ENCODE results near the gene SHOX.
"Not testable (repeated sequence)": the region's sequence is repeated elsewhere in the genome, so short reads cannot be mapped to it uniquely, and the experiment has no call there.

The SHOX gene

GRCh38 chrX:637660-638481, 7.3 kb downstream of the SHOX start:
- no peak for DNase-seq (ENCODE audit: low read depth)

DNA sequence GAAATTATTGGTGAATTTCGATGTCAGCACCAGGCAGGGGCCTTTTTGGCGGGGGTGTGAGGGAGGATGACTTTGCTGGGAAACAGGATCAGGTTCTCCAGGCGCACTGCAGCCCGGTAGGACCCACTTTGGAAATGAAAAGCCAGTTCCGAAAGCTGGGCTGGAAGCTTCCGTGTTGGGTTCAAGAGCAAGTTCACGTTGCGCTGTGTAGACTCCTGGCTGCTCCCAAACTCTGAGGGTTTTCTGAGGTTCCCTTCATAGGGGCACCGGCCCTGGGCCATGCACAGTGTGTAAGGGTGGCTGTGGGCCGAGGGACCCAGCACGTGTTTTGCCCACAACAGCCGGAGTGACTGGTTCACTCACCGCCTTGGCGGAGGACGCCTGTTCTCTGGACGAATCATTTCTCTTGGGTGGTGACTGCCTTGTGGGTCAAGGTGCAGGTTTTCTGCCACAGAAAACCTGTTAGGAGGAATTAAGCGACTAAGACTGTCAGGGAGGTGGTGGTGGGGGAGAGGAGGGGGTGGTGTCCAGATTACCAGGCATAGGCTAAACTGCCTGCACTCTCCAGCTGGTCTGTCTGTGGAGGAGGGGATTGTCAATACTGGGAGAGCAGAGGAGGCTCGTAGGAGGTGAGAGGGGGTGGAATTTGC, 8.0 kb downstream of the SHOX start:
- DNase-seq (ENCODE audit: low read depth) = no peak

DNA sequence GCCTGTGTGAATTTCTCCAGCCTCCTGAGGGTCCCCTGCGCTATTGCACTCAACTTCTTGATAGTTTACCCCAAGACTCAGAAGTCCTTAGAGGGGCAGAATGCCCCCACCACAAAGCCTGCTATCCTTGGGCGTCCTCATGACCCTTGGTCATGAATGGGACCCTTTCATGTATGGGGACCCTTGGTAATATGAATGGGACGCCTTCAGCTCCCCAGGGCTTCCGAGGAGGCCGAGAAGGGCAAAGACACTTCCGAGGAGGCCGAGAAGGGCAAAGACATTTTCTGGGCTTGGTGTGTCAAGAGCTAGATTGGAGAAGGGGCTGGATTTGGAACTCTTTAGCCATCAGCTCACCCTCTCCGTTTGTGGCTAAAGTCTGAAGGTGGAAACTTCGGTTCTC, 8.6 kb downstream of the SHOX start:
- DNase-seq (ENCODE audit: low read depth) = no peak

DNA sequence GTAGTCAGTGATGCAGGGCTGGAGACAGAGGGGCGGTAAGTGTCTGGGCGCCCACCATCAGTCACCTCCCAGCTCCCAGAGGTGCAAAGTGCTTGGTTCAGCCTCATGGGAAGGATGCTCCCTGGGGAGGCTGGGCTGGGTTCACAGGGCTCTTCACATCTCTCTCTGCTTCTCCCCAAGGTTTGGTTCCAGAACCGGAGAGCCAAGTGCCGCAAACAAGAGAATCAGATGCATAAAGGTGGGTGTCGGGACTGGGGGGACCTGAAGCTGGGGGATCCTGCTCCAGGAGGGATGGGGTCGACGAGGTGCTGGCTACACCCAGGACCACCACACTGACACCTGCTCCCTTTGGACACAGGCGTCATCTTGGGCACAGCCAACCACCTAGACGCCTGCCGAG, 10.1 kb downstream of the SHOX start:
- DNase-seq (ENCODE audit: low read depth) = no peak

DNA sequence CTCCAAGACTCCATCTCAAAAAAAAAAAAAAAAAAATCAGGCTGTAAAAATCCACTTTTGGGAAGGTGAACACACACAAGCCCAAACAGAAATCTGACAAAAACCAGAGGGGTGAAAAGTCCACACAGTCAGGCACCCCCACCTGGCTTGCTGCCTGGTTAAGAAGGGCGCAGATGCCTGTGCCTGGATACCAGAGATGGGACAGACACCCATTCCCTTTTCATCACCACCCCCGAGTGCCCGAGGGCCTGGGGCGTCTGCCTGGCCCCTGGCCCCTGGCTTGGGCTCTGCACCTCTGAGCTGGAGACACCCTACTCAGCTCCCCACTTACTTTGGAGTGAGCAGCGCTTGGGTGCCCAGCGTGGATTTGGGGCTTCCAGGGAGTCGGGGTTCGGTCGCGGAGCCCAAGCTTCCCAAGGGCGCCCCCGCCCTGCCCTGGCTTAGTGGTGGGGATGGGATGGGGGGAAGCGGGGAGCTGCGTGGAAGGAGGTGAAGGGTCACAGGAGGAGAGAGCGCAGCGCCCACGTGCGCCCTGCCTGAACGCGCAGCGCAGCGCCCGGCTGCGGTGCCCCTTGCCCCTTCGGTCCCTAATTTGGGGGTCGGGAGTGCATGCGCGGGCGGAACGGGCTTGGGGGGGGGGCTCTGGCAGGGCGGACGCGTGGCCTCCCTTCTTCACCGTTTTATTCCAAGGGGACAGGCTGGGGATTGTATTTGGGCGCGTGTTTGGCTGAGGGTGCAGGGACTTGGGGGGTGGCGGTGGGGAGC, 11.3 kb downstream of the SHOX start:
- DNase-seq (ENCODE audit: low read depth) = no peak

- no peak for DNase-seq (ENCODE audit: low read depth)
Observed at GRCh38 chrX:642436-643240, 12.0 kb downstream of the SHOX start.

DNA sequence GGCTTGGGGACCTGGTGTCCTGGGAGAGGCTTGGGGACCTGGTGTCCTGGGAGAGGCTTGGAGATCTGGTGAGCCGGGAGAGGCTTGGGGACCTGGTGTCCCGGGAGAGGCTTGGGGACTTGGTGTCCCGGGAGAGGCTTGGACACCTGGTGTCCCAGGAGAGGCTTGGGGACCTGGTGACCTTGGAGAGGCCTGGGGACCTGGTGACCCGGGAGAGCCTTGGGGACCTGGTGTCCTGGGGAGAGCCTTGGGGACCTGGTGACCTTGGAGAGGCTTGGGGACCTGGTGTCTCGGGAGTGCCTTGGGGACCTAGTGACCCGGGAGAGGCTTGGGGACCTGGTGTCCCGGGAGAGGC, 12.6 kb downstream of the SHOX start:
- DNase-seq (ENCODE audit: low read depth) = no peak

DNA sequence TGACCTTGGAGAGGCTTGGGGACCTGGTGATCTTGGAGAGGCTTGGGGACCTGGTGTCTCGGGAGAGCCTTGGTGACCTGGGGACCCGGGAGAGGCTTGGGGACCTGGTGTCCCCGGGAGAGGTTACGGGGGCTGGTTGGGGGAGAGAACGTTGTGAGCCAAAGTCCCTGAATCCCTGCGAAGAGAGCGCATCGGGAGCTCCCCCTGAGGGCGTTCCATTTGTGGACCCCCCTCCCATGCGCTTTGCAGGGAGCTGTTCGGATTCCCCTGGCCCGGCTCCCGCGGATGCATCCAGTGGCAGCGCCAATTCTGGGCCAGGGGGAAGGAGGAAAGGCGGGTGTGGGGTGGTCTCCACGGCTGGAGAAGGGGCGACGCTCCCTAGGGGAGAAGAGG, 13.3 kb downstream of the SHOX start:
- DNase-seq (ENCODE audit: low read depth) = no peak

- DNase-seq (ENCODE audit: low read depth) = no peak
Observed at GRCh38 chrX:644304-645281, 14.0 kb downstream of the SHOX start.

GRCh38 chrX:646228-646495, 15.6 kb downstream of the SHOX start:
- DNase-seq (ENCODE audit: low read depth) = no peak

DNA sequence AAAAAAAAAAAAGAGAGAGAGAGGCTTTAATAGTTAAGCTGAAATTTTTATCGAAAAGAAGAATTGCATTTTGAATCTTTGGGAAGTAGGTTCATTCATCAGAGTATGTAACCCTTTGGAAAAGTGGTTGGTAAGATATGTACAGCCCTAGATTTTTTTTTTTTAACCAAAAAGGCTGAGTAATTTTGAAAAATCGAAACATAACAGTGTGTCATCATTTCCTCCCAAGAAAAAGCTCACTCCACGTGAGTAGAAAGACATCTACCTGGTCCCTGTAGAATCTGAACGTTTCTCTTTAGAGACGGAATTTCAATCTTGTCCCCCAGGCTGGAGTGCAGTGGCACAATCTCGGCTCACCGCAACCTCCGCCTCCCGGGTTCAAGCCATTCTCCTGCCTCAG, 16.2 kb downstream of the SHOX start:
- DNase-seq (ENCODE audit: low read depth) = no peak

DNA sequence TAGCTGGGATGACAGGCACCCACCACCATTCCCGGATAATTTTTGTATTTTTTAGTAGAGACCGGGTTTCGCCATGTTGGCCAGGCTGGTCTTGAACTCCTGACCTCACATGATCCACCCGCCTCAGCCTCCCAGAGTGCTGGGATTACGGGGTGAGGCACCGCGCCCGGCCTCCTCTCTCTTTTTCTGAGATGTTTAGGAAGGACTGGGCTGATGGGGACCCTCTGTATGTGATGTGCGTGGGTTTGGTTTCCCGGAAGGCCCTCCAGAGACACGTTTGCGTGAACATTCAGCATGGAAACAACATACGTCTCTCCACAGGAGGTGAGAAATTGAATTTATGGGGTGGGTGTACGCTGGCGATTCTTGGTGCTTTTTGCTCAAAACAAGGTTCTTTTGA, 18.6 kb downstream of the SHOX start:
- DNase-seq (ENCODE audit: low read depth) = no peak

DNA sequence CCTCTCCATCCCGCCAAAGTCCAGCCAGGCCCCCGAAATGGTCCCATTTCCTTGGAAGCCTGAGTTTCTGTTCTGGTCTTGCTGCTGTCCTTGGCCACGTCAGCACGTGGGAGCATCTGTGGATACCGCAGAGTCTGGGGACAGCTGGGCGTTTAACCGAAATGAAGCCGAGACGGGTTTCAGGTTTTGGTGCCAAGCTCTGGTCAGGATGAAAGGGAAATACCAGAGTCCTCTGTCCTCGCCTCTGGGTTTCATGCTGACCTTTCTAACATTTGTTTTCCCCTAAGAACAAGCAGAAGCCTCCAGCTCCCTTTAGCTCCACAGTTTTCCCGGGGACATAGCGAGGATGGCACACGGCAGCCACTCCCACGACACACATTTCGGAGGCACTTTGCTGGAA, 19.7 kb downstream of the SHOX start:
- no peak for DNase-seq (ENCODE audit: low read depth)

DNA sequence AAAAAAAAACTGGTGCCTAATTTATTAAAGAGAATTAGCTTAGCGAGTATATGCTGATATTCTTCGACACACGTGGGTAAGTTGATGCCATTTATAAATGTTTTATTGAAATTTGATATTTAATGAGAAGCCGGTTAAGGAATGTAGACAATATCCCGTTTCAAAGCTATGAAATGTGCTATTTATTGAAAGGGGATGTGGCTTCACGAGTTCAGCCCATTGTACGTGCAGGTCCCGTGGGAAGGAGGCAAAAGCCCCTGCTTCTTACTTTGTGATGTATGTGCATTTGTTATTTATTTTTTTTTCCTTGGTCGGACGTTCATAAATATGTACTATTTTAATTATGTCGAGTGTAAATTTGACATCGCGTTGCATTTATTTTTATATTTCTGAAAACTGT, 20.2 kb downstream of the SHOX start:
- no peak for DNase-seq (ENCODE audit: low read depth)

DNA sequence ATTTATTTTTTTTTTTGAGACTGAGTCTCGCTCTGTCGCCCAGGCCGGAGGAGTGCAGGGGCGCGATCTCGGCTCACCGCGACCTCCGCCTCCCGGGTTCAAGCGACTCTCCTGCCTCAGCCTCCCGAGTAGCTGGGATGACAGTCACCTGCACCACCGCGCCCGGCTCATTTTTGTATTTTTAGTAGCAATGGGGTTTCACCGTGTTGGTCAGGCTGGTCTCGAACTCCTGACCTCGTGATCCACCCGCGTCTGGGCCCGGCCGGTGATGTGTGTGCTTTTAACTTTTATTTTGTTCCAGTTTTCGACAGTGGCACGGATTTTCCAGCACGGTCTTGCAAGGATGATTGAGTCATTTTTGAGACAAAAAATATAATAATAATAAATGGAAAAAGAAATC, 21.3 kb downstream of the SHOX start:
- not testable (repeated sequence) for DNase-seq (ENCODE audit: low read depth)

- no peak for DNase-seq (ENCODE audit: low read depth)
Observed at GRCh38 chrX:652341-652741, 21.8 kb downstream of the SHOX start.

- no peak for DNase-seq (ENCODE audit: low read depth)
Observed at GRCh38 chrX:653306-653705, 22.7 kb downstream of the SHOX start.

- no peak for DNase-seq (ENCODE audit: low read depth)
Observed at GRCh38 chrX:661154-661553, 30.6 kb downstream of the SHOX start.

DNA sequence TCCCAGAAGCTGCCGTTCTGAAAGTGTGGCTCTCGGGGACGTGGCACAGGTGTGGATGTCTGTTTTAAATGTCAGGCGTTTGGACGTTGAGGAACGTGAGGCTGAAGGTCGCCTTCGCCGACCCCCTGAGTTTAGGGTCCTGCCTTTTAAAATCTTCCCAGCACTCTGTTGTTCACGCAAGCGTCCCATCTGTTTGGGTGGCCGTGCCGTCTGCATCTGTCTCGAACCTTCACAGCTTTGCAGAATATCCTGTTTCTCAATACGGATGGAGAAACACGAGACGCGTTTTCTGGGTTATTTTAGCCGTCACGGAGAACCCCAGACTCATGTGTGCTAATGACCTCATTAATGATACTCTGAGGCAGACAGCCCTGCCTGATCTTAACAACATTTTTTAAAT, 31.5 kb downstream of the SHOX start:
- DNase-seq (ENCODE audit: low read depth) = no peak

DNA sequence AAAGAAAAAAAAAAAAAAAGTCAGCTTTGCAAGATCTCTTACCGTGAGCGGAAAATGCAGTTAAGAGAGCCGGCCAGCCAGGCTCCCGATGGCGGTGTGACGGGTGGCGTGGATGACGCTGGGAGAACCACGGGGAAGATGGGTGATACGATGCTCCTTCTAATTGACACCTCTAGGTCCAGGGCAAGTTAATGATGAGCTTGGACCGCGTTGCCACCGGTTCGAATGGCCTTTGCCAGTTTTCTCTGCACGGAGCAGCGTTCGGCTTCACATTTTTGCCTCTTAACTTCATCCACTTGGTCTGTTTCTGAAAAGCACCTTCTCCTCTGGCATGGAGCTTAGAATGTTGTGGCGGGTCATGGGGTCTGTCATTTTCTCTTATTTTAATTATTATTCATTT, 33.2 kb downstream of the SHOX start:
- no peak for DNase-seq (ENCODE audit: low read depth)

Measured in stimulated activated CD8-positive, alpha-beta memory T cell treated with anti-CD3 and anti-CD28 coated beads, Interleukin-7, amount 100 ng/mL, for 24 hours (primary cell).